Measurements from ENCODE around the gene SMAD1.

DNA sequence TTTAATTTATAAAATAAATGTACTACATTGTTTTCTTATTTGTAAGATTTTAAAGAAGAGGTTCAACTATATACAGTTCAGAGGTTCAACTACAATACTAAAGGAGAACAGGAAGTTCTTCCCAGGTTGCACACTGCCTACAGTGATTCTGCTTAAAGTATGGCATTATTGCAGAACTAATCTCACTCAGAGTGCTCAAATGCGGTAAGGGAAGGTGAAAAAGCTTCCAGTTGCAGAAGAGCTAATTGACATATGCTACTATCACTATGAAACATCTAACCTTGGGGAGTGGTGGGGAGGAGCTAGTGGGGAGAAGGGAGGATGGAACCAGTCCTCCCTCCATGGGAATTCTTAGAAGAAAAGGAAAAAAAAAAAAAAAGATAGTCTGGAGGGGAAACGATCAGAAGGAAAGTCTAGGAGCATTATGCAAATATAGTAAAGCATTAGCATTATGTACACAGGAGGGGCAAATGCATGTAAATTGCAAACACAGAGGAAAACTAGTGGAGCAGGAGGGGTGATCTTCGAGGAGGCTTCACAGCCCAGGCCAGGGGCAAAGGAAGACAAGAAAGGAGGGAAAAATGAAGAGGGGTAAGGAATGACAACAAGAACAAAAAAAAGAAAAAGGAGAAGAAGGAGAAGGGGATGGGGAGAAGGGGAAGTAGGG is 105.6 kb downstream of the SMAD1 start:
- TF ChIP-seq, protein P1, sequence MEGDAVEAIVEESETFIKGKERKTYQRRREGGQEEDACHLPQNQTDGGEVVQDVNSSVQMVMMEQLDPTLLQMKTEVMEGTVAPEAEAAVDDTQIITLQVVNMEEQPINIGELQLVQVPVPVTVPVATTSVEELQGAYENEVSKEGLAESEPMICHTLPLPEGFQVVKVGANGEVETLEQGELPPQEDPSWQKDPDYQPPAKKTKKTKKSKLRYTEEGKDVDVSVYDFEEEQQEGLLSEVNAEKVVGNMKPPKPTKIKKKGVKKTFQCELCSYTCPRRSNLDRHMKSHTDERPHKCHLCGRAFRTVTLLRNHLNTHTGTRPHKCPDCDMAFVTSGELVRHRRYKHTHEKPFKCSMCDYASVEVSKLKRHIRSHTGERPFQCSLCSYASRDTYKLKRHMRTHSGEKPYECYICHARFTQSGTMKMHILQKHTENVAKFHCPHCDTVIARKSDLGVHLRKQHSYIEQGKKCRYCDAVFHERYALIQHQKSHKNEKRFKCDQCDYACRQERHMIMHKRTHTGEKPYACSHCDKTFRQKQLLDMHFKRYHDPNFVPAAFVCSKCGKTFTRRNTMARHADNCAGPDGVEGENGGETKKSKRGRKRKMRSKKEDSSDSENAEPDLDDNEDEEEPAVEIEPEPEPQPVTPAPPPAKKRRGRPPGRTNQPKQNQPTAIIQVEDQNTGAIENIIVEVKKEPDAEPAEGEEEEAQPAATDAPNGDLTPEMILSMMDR (IDR thresholded peaks at IDR 0.05; ENCODE audit: low read depth, low read length) = no peak
- no peak for TF ChIP-seq EZH2phosphoT487 (IDR thresholded peaks at IDR 0.05; ENCODE audit: low read depth)
